Peyer's patch (tissue), 4 donors: ENCODE results near the gene PLAAT5.

ENCODE experiments used
- CTCF ChIP-seq, 6 experiments: fragments of 450-650 bp in 4 of 6; fragments of 200-600 bp in 2 of 6; sonication (generic) in 1 of 6; IDR thresholded peaks; one replicate each; pipeline ENCODE4 v1.5.1; 2017 to 2019; ENCODE audit warnings: antibody characterized with exemption in 6 of 6, mild to moderate bottlenecking in 3 of 6, moderate library complexity in 1 of 6
- POLR2A ChIP-seq, 2 donors: fragments of 450-650 bp; IDR thresholded peaks; one replicate each; pipeline ENCODE4 v1.5.1; 2017; ENCODE audit warnings: antibody characterized with exemption in 2 of 2, mild to moderate bottlenecking in 2 of 2, moderate library complexity in 2 of 2

GRCh38 chr11:63491240-63491587, 247 bp upstream of the PLAAT5 start:
- TF ChIP-seq CTCF (IDR thresholded peaks at IDR 0.05): no peak
- TF ChIP-seq POLR2A (IDR thresholded peaks at IDR 0.05): no peak
